Measurements from ENCODE around the gene MAJIN.

MAJIN gene

GRCh38 chr11:64971421-64972233 lies at the start of gene MAJIN:
MAJIN (minus strand) TSS chr11:64972108; CDS start chr11:64959405, 12,703 bp downstream.
- Histone ChIP-seq H4K20me1 (ENCODE audit: low read depth, low read length) (no peaks in the 10 kb centered on the region), H3K79me2 (ENCODE audit: insufficient read depth, low read length) (no peaks in the 10 kb centered on the region), H3K4me2 (ENCODE audit: low read depth, low read length, poor library complexity, severe bottlenecking) (no peak within 1 kb of the TSS), H3K27me3 (ENCODE audit: low read length) (no peaks in the 10 kb centered on the region), H3K4me3 (ENCODE audit: insufficient read depth, low read length, poor library complexity, severe bottlenecking) (no peak within 1 kb of the TSS), H3F3A (ENCODE audit: insufficient read depth) (peaks cover 20% of the 10 kb centered on the region), H3K9me3 (ENCODE audit: insufficient read depth, low read length) (no peaks in the 10 kb centered on the region), H3K9me2 (replicated peaks; ENCODE audit: insufficient read depth, low read length) (no peaks in the 10 kb centered on the region), H2AFZ (ENCODE audit: low read depth, low read length, severe bottlenecking) (no peak within 1 kb of the TSS), H3K27ac (ENCODE audit: low read depth, low read length) (no peak within 1 kb of the TSS), H3K9ac (ENCODE audit: low read length) (no peak within 1 kb of the TSS), H3K36me3 (ENCODE audit: low read length) (no peaks in the 10 kb centered on the region)
- TF ChIP-seq EZH2phosphoT487 (conservative IDR thresholded peaks at IDR 0.05; ENCODE audit: low read length) = no peak
- TF ChIP-seq, protein P1, sequence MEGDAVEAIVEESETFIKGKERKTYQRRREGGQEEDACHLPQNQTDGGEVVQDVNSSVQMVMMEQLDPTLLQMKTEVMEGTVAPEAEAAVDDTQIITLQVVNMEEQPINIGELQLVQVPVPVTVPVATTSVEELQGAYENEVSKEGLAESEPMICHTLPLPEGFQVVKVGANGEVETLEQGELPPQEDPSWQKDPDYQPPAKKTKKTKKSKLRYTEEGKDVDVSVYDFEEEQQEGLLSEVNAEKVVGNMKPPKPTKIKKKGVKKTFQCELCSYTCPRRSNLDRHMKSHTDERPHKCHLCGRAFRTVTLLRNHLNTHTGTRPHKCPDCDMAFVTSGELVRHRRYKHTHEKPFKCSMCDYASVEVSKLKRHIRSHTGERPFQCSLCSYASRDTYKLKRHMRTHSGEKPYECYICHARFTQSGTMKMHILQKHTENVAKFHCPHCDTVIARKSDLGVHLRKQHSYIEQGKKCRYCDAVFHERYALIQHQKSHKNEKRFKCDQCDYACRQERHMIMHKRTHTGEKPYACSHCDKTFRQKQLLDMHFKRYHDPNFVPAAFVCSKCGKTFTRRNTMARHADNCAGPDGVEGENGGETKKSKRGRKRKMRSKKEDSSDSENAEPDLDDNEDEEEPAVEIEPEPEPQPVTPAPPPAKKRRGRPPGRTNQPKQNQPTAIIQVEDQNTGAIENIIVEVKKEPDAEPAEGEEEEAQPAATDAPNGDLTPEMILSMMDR (IDR thresholded peaks at IDR 0.05; ENCODE audit: insufficient read depth, low read length, poor library complexity, severe bottlenecking) = no peak

DNA sequence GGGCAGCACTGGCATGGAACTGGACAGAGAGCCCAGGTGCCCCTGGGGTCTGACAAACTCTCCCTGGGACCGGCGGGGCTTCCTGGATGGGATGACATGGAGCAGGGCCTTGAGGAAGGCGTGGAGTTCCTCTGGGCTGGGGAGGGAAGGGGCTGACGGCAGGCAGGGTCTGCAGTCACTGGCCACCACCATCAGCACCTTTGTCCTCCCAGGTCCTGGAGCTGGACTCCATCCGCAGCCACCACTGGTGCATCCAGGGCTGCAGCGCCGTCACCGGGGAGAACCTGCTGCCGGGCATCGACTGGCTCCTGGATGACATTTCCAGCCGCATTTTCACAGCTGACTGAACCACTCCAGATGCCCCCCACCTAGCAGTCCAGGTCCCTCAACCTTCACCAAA lies 49.6 kb upstream of the MAJIN start:
- Histone ChIP-seq H3K36me3 (ENCODE audit: low read length) (no peaks in the 10 kb centered on the region), H3K27ac (ENCODE audit: low read depth, low read length) (no peak overlapping the region), H3F3A (ENCODE audit: insufficient read depth) (no peaks in the 10 kb centered on the region), H2AFZ (ENCODE audit: low read depth, low read length, severe bottlenecking) (no peak overlapping the region), H3K9ac (ENCODE audit: low read length) (no peak overlapping the region), H3K27me3 (ENCODE audit: low read length) (no peaks in the 10 kb centered on the region), H3K4me3 (ENCODE audit: insufficient read depth, low read length, poor library complexity, severe bottlenecking) (no peak overlapping the region), H3K9me2 (replicated peaks; ENCODE audit: insufficient read depth, low read length) (no peaks in the 10 kb centered on the region), H4K20me1 (ENCODE audit: low read depth, low read length) (no peaks in the 10 kb centered on the region), H3K4me2 (ENCODE audit: low read depth, low read length, poor library complexity, severe bottlenecking) (no peak overlapping the region), H3K79me2 (ENCODE audit: insufficient read depth, low read length) (0 out of 2 replicates have a peak, but pooled peaks cover 4% of the 10 kb centered on the region), H3K9me3 (ENCODE audit: insufficient read depth, low read length) (no peaks in the 10 kb centered on the region)
- TF ChIP-seq EZH2phosphoT487 (conservative IDR thresholded peaks at IDR 0.05; ENCODE audit: low read length) = no peak
- TF ChIP-seq, protein P1 (IDR thresholded peaks at IDR 0.05; ENCODE audit: insufficient read depth, low read length, poor library complexity, severe bottlenecking) = no peak

GRCh38 chr11:65021003-65021402 lies 49.1 kb upstream of the MAJIN start:
- no peak overlapping the region for H3K4me2 ChIP-seq (ENCODE audit: low read depth, low read length, poor library complexity, severe bottlenecking)
- H4K20me1 ChIP-seq (ENCODE audit: low read depth, low read length) = no peaks in the 10 kb centered on the region
- TF ChIP-seq, protein P1 (IDR thresholded peaks at IDR 0.05; ENCODE audit: insufficient read depth, low read length, poor library complexity, severe bottlenecking) = no peak
- TF ChIP-seq EZH2phosphoT487 (conservative IDR thresholded peaks at IDR 0.05; ENCODE audit: low read length) = no peak
- H3K27ac ChIP-seq (ENCODE audit: low read depth, low read length) = no peak overlapping the region
- no peak overlapping the region for H3K4me3 ChIP-seq (ENCODE audit: insufficient read depth, low read length, poor library complexity, severe bottlenecking)
- no peak overlapping the region for H3K9ac ChIP-seq (ENCODE audit: low read length)
- no peaks in the 10 kb centered on the region for H3K27me3 ChIP-seq (ENCODE audit: low read length)
- H2AFZ ChIP-seq (ENCODE audit: low read depth, low read length, severe bottlenecking) = no peak overlapping the region
- H3F3A ChIP-seq (ENCODE audit: insufficient read depth) = no peaks in the 10 kb centered on the region
- peaks cover 9% of the 10 kb centered on the region; the same call in 1 of the 2 replicates for H3K79me2 ChIP-seq (ENCODE audit: insufficient read depth, low read length)
- no peaks in the 10 kb centered on the region for H3K9me3 ChIP-seq (ENCODE audit: insufficient read depth, low read length)
- H3K9me2 ChIP-seq (replicated peaks; ENCODE audit: insufficient read depth, low read length) = no peaks in the 10 kb centered on the region
- no peaks in the 10 kb centered on the region for H3K36me3 ChIP-seq (ENCODE audit: low read length)
